Ecto neural progenitor cell (in vitro differentiated cells): ENCODE measurements around the gene FBF1.
"Not testable (repeated sequence)": the region's sequence is repeated elsewhere in the genome, so short reads cannot be mapped to it uniquely, and the experiment has no call there.

ENCODE experiments used
- DNase-seq: peaks from one replicate; pipeline ENCODE4 v3.0.0-alpha.2; 2018; ENCODE audit warnings: low spot score

Gene FBF1

DNA sequence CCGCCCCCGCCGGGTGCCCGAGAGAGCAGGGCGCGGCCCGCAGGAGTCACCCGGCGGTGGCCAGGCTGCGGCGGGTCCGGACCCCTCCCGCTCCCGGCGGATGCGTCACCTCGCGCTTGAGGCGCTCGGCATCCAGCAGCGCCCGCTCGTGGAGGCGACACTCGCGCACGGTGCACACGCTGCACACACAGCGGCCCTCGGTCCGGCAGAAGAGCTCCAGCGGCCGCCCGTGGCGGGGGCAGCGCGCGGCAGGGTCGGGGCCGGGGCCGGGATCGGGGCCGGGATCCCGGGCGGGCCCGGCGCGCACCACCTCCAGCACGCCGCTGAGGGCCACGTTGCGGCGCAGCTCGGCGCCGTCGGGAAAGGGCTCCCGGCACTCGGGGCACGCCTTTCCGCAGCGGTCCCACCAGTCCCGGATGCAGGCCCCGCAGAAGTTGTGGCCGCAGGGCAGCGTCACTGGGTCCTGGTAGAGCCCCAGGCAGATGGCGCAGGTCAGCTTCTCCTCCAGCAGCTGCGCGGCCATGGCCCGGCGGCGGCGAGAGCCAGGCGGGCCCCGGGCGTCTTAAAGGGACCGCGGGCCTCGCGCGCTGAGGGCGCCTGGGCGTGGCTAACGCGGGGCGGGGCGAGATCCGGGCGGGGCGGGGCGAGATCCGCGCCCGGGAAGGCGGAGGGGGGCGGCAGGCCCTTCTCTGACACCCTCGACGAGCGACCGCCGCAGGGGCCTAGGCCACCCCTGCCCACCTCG lies 44.3 kb downstream of the FBF1 start, which contains the start of gene TRIM65:
Gene TRIM65 (minus strand): TSS at position 537 of the 745 bp plus-strand sequence. CDS start 14 bp downstream, at position 523.
- peak; percentile 93 for DNase-seq

DNA sequence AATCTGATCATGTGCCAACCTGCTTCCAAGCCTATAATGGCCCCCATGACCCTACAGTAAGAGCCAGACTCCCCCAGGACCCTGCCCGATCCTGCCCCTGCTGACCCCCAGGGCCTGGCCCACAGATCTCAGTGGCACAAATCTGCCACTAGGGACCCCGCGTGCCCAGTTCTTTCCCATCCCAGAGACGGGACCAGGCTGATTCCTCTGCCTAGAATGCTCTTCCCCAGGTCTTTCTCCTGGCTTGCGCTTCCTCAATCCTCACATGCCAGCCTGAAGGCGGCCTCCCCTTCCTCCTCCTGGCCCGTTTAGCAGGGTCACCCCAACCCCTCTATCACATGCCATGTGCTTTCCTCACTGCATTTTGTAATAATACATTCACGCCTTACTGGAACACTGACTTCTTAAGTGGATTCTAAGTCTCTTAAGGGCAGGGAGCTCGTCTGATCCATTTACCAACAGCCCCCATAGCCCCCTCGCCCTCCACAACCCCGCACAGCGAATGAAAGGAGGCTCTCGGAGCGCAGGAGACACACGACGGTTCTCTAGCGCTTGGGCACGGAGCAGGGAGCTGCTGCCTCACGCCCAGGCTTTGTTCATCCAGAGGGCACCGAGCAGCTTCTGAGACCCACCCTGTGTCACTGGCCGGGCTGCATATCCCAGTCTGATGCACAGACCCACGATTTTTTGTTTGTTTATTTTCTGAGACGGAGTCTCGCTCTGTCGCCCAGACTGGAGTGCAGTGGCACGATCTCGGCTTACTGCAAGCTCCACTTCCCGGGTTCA lies 45.3 kb downstream of the FBF1 start:
- peak; percentile 80 for DNase-seq

DNA sequence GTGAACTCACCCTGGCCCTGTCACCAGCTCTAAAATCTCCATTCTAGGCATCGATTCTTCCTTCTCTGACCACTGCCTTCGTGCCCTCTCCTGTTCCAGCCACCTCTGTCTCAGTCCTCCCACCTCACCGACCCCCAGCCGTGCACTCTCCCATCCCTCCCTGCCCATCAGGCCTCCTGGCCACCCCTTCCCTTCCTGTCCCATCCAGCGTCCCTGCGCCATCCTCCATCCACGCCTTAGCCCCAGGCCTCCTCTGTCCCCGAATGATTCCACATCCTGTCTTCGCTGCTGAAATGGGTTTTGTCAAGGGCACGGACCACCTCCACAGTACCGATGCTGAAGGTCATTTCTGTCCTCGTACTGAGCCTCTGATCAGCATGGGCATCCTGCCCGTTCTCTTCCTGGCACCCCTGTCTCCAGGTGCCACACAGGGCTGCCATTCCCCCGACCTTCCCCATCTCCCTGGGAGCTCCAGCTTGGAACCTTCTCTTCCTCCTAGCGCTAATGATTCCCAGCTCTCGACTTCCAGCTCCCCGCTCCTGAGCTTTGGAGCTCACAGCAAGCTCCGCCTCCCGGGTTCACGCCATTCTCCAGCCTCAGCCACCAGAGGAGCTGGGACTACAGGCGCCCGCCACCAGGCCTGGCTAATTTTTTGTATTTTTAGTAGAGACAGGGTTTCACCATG lies 46.7 kb downstream of the FBF1 start:
- DNase-seq, result no peak

DNA sequence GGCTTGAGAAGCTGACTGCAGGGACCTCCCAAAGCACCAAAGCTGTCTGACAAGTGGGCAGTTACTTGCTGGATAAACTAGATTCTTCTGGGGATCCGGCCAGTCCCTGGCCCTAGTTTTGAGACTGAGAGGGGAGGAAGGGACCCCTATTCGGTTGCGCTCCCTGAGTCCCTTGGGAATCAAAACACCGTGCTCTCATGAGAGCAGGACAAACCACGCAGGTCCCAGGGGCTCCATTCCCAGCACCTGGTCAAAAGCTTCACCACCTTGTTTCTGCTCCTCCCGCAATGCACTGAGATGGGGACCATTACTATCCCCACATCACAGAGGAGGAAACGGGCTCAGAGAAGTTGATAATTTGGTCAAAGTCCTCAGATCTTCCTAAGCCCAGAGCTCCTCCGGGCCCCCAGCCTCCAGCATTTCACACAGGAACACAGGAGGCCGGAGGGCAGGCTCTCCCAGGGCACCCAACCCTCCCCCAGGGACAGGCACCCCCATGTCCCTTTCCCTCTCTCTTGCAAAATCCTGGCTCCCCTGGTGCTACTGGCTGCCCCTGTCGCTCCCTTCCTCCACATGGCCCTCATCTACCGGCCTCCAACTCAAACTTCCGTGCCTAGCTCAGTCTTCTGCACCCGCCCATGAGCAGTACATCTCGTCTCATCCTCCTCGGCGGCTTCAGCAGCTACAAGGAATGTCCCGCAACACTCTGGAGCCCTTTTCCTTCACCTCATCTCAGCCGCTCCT lies 47.4 kb downstream of the FBF1 start:
- DNase-seq, result no peak

DNA sequence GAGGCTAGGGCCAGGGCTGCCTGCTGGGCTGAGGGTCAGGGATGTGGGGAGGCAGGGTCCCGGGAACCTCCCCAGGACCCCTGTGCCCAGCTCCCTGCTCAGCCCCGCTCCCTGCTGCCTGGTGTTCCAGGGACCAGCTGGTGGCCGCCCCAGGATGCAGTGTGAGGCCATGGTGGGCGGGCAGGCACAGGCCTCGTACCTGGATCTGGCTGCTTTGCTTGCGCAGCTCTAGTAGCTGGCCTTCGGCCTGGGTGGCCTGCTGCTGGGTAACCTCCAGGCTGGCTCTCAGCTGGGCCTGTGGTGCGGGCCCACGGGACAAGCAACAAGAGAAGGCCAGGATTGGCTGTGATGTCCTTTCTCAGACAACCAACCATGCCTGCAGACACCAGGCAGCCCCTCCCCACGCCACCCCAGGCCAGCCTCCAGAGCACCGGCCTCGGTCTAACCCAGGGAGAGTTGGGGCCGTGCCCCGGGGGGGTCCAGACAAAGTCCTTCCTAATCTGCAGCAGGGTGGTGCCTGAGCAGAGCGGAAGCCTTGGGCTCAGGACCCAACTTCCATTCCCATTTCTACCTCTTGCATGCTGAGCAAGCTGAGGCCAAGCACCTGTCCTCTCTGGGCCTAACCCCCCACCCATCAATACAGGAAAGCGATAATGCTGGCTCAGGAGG lies 48.2 kb downstream of the FBF1 start:
- DNase-seq, result peak; percentile 58

DNA sequence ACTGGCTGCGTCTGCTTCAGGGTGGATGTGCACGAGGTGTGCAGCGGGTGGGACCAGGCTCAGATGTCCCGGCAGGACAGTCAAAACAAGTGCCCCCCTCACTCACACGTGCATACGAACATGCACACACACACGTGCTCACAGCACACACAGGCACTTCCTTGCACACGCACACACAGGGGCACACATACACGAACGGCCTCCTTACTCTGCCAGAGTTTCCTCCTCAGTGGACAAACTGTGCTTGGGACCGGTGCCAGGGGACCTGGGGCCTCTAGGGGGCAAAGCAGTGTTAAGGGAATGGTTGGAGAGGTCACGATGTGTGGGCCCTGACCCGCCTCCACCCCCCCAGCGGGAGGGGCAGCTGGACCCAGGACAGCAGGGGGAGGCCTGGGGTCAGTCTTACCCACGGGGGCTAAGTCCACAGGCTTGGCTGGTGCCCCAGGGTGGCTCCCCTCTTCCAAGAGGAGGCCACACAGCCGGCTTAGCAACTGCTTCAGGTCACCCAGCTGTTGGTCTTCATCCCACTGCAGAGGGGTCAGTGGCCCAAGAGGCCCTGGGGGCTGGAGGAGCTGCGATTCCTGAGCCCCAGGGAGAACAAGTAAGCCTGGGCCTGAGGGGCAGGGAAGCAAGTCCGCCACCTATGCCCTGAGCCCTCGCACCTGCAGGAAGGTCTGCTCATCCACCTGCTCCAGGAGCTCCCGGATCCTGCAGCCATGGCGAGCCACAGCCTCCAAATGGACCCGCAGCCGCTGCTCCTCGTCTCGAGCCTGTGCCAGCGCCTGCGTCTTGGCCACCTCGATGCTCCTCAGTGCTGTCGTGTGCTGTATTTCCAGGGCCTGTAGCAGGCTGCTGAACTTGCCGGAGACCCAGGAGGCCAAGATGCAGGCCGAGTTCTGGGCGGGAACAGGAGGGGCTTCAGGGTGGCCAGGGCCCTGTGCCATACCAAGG lies 49.0 kb downstream of the FBF1 start:
- peak; percentile 63 for DNase-seq

DNA sequence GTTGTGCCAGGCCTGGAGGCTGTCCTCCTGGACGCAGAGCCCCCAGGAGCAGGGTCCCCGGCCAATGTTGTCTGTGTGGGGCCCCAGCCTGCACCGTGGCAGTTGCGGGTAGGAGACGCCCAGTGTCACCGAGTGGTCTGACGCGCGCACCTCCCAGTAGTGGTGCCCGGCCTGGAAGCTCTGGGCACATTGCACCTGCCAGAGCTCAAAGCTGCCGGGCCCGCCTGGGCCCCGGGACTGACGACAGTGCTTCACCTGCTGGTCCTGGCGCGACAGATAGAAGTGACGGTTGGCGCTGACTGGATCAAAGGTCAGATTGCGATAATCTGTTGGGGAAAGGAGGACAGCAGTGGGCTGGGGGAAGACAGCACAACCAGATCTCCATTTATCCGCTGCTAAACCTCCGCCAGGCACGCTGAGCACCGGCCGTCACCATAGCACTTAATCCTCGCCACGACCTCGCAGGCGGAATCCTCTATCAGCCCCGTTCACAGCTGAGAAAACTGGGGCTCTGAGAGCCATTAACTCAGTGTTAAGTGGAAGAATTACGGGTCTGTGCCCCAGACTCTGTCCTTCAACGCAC lies 49.7 kb downstream of the FBF1 start:
- peak; percentile 71 for DNase-seq

DNA sequence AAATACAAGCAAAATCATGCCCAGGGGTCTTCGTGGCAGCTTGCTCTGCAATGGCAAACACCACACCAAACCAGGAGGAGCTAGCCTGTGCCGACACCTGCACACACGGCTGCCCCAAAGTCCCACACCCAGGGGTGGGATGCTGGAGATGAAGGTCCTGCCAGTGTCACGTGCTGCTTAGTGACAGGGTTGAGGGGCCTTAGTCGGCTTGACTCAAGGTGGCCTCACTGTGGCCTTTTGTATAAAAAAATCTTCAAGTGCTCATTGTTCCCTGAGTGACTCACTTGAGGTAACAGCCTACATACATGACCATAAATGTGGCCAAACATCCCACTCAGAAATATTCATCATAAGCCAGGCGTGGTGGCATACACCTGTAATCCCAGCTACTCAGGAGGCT lies 51.4 kb downstream of the FBF1 start:
- DNase-seq, result no peak

DNA sequence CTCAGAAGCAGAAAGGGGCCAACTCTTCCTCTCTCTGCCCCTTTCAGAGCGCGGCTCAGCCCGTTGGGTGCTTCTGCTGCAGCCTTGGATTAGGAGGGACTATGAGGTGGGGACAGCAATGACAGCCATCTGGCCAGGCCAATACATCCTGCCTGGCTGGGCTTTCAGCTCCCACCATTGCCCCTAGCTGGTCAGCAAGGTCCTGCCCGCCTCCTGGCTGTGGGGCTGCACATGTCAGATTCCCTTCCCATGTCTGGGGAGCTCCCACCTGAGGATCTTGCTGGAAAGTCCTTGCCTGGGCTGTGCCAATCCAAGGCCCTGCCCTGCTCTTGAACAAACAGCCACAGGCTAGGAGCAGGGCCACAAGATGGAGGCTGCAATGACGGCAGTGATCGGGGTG lies 52.4 kb downstream of the FBF1 start:
- DNase-seq, result no peak

DNA sequence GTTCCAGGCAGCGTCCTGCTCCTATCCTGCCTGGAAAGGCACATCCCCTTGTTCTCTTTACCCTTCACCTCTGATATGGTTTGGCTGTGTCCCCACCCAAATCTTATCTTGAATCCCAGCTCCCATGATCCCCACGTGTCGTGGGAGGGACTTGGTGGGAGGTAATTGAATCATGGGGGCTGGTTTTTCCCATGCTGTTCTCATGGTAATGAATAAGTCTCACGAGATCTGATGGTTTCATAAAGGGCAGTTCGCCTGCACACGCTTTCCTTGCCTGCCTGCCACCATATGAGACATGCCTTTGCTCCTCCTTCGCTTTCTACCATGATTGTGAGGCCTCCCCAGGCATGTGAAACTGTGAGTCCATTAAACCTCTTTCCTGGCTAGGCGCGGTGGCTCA lies 55.0 kb downstream of the FBF1 start:
- DNase-seq, result not testable (repeated sequence)

DNA sequence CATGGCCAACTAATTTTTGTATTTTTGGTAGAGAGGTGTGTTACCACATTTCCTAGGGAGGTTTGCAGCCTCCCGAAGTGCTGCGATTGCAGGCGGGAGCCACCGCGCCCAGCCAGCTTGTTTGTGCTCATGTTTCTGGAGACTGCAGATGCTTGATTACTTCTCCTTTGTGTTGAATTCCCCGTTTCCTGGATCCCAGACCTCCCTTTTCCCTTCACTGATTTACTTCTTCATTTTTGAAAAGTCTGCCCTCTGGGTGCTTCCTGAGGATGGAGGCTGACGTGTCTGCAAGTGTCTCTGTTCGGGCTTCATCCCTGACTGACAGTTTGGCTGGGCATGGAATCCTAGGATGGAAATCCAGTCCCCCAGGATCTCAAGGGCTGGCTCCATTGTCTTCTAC lies 55.4 kb downstream of the FBF1 start:
- DNase-seq, result no peak

DNA sequence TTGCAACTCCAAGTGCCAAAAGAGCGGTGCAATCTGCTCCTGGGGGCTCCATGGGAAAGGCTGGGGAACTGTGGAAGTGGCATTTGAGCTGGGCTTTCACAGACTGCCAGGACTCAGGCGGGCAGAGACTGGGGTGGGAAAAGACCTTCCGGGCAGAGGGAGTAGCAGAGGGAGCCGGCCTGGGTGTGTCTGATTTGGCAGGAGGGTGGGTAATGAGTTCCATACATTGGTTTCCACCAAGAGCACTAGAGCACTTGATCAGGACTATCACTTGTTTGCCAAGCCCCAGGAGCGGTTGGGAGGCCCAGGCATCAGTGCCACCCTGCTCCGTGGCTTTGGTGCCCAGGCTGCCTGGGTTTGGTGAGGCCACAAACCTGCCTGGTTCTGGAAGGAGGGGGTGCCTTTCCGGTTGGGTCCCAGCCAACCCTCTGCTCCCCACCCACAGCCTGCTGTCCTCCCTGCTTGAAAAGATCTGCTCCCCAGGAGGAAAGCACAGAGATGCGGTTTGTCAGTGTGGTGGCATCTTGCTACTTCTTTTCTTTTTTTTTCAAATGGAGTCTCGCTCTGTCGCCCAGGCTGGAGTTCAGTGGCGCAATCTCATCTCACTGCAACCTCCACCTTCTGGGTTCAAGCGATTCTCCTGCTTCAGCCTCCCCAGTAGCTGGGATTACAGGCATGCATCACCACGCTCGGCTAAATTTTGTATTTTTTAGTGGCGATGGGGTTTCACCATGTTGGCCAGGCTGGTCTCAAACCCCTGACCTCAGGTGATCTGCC lies 59.0 kb downstream of the FBF1 start:
- DNase-seq, result no peak

DNA sequence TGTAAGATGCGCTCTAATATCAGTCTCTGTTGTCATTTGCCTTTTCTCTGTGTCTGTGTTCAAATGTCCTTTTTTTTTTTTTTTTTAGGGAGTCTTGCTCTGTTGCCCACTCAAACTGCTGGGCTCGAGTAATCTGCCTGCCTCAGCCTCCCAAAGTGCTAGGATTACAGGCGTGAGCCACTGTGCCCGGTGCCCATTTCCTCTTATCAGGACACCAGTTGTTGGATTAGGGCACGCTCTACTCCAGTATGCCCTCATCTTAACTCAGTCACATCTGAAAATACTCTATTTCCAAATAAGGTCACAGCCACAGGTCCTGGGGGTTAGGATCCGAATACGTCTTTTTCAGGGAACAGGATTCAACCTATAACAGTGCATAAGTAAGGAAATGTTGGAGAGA lies 60.6 kb downstream of the FBF1 start:
- no peak for DNase-seq

DNA sequence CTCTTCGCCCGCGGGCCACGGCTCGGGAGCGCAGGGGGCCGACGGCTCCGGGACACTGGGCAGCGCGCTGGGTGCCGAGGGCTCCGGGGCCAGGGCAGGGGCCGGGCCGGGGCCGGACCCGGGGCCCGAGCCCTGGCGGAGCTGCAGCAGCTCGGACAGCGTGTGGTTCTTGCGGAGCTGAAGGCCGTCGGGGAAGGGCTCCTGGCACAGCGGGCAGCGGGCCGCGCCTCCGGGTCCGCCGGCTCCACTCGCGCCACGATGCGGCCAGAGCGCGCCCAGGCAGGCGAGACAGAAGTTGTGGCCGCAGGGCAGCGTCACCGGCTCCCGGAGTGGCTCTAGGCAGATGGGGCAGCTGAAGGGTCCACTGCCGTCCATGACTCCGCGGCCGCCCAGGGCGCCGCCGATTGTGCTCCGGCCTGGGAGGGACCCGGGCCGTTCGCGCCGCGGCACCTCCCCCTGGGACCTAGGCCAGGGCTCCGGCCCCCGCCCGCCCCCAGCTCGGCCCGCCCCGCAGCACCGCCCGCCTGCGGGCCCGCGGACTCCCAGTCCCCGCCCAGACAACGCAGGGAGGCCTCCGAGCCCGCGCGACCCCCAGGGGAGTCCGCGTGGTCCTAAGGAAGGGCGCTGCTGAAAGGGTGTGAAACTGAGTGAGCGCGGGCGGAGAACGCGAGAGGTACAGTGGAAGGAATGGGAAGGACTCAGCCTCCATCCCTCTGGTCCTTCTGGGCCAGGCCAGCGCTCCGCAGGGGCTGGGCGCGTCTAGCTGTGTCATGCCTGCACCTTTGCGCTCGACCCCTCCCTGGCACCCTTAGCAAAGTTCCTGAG lies 62.5 kb downstream of the FBF1 start, which contains the start of gene TRIM47:
Gene TRIM47 (minus strand): TSS at position 408 of the 825 bp plus-strand sequence. CDS start 33 bp downstream, at position 375.
- no peak for DNase-seq

DNA sequence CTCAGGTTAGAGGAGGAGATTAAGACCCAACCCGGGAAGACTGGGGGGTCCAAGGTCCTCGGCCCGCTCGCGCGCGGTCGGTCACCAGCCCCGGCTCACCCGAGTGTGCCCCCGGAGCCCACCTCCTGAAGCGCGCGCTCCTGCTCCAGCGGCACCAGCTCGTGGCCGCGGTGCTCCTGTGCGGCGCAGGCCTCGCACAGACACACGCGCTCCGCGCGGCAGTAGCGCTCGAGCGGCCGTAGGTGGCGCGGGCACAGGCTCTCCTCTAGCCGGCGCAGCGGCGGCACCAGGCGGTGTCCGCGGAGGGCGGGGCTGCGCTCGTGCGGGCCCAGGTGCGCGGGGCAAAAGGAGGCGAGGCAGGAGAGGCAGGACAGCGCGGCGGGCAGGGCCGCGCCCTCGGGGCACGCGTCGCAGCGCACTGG lies 63.1 kb downstream of the FBF1 start:
- peak; percentile 90 for DNase-seq

DNA sequence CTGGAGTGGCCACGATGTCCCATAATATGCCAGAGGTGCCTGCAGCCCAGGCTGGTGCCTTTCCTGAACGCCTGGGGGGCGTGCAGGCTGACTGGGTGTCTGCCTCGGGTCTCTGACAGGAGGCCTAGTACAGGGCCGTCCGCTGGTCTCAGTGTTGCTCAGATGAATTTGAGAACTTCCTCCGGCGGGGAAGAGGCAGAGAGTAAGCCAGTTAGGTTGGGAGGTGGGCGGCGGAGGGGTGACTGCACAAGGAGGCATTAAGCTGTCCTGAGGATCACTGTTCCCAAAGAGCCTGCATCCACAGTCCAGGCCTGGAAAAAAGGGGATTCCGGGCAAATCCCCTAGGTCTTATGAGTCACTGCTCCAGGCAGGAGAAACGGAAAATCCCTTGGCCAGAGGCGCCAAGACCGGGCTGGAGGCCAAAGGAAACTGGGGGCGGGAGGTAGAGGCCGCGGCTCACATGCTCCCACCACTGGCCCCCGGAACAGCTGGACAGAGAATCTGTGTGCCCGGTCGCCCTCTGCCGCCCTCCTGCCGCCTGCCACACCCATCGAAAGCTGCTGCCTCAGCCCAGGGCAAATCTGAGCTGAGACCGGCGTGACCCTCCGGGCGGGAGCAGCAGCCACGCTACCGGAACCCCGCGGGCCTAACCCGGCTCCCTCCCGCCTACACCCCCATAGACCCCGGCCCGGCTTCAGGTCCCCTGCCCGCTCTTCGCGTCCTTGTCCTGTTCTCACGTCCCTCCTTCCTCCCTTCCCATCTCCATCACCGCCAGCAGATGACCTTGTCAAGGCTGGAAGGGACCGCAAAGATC lies 63.7 kb downstream of the FBF1 start:
- no peak for DNase-seq
